Measurements from ENCODE around the gene ATP13A4.

DNA sequence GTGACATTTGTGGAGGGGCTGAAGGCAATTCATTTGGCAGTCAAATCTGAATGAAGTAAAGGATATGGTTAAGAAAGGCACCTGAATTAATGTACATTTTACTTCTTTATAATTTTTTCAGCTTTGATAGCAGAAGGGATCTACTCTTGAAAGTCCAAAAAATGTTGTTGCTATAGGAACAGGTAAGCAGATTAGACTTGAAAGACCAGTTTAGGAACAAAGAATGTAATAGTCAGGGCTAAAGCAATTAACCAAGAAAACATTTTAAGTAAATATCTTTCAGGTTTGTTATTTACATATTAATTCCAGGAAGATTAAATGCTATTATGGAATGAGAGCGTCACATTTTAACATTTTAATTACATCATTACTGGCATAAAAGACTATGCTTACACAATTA lies 1.1 kb downstream of the ATP13A4 start:
- TF ChIP-seq, protein P1, sequence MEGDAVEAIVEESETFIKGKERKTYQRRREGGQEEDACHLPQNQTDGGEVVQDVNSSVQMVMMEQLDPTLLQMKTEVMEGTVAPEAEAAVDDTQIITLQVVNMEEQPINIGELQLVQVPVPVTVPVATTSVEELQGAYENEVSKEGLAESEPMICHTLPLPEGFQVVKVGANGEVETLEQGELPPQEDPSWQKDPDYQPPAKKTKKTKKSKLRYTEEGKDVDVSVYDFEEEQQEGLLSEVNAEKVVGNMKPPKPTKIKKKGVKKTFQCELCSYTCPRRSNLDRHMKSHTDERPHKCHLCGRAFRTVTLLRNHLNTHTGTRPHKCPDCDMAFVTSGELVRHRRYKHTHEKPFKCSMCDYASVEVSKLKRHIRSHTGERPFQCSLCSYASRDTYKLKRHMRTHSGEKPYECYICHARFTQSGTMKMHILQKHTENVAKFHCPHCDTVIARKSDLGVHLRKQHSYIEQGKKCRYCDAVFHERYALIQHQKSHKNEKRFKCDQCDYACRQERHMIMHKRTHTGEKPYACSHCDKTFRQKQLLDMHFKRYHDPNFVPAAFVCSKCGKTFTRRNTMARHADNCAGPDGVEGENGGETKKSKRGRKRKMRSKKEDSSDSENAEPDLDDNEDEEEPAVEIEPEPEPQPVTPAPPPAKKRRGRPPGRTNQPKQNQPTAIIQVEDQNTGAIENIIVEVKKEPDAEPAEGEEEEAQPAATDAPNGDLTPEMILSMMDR (IDR thresholded peaks at IDR 0.05): no peak
- TF ChIP-seq POLR2A (IDR thresholded peaks at IDR 0.05): no peak
